ENCODE data around the gene NUP58. TPM values are rescaled to one million over a fixed set of nuclear protein-coding genes. Genes with fewer than 3 reads are reported as not detected.
"Not testable (repeated sequence)": the region's sequence is repeated elsewhere in the genome, so short reads cannot be mapped to it uniquely, and the experiment has no call there.

NUP58 gene
- total and polyA plus RNA-seq, 2 donors from 2014 or later = 13.0 to 39.1 TPM

DNA sequence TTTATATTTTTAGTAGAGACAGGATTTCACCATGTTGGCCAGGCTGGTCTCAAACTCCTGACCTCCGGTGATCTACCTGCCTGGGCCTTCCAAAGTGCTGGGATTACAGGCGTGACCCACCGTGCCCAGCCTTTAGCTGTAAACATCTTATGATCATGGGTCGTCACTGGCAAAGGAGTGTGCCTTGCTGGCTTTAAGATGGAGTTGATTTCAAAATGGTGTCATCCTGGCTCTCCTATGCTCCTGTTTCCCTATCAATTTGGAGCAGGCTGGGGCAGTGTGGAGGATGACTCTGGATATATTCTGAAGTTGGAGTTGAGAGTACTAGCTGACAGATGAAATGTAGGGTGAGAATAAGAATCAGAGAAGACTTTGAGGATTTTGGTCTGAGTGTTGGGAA lies 51.9 kb downstream of the NUP58 start:
- intact Hi-C loops (cut with DNase I) = no loop called here
- Histone ChIP-seq H3K9me3 (ENCODE audit: control insufficient read depth in 2 of 3, insufficient read depth in 1 of 3, low read length in 3 of 3) (no peaks in the 10 kb centered on the region), H3K27ac (ENCODE audit: low read depth in 2 of 2, low read length in 2 of 2) (no peak overlapping the region), H3K4me3 (ENCODE audit: low read length in 3 of 3) (no peak overlapping the region), H3K4me1 (ENCODE audit: control insufficient read depth in 2 of 3, insufficient read depth in 2 of 3, low read depth in 1 of 3, low read length in 3 of 3) (no peaks in the 10 kb centered on the region), H3K9ac (ENCODE audit: low read length in 3 of 3) (no peak overlapping the region), H3K27me3 (ENCODE audit: control insufficient read depth, insufficient read depth, low read length) (no peaks in the 10 kb centered on the region), H3K36me3 (ENCODE audit: control insufficient read depth in 2 of 3, insufficient read depth in 3 of 3, low read length in 3 of 3) (no peaks in the 10 kb centered on the region)
- DNase-seq (no peak), FAIRE-seq (no peak)
- TF ChIP-seq, protein P1, sequence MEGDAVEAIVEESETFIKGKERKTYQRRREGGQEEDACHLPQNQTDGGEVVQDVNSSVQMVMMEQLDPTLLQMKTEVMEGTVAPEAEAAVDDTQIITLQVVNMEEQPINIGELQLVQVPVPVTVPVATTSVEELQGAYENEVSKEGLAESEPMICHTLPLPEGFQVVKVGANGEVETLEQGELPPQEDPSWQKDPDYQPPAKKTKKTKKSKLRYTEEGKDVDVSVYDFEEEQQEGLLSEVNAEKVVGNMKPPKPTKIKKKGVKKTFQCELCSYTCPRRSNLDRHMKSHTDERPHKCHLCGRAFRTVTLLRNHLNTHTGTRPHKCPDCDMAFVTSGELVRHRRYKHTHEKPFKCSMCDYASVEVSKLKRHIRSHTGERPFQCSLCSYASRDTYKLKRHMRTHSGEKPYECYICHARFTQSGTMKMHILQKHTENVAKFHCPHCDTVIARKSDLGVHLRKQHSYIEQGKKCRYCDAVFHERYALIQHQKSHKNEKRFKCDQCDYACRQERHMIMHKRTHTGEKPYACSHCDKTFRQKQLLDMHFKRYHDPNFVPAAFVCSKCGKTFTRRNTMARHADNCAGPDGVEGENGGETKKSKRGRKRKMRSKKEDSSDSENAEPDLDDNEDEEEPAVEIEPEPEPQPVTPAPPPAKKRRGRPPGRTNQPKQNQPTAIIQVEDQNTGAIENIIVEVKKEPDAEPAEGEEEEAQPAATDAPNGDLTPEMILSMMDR (IDR thresholded peaks at IDR 0.05; ENCODE audit: borderline replicate concordance, extremely low read depth, insufficient read depth) = no peak

DNA sequence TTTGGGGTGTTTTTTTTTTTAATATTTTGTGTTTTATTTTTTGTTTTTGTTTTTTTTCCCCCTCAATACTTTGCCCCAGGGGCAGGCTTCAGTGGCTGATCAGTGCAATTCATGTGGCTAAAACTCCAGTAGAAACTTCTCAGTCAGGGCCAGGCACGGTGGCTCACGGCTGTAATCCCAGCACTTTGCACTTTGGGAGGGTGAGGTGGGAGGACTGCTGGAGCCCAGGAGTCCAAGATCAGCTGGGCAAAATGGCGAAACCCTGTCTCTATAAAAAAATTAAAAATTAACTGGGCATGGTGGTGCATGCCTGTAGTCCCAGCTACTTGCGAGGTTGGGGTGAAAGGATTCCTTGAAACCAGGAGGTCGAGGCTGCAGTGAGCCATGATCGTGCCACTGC lies 53.0 kb downstream of the NUP58 start:
- Histone ChIP-seq H3K27me3 (ENCODE audit: control insufficient read depth, insufficient read depth, low read length) (no peaks in the 10 kb centered on the region), H3K27ac (ENCODE audit: low read depth in 2 of 2, low read length in 2 of 2) (no peak overlapping the region), H3K4me1 (ENCODE audit: control insufficient read depth in 2 of 3, insufficient read depth in 2 of 3, low read depth in 1 of 3, low read length in 3 of 3) (no peaks in the 10 kb centered on the region), H3K9ac (ENCODE audit: low read length in 3 of 3) (no peak overlapping the region), H3K9me3 (ENCODE audit: control insufficient read depth in 2 of 3, insufficient read depth in 1 of 3, low read length in 3 of 3) (no peaks in the 10 kb centered on the region), H3K36me3 (ENCODE audit: control insufficient read depth in 2 of 3, insufficient read depth in 3 of 3, low read length in 3 of 3) (no peaks in the 10 kb centered on the region), H3K4me3 (ENCODE audit: low read length in 3 of 3) (no peak overlapping the region)
- TF ChIP-seq, protein P1 (IDR thresholded peaks at IDR 0.05; ENCODE audit: borderline replicate concordance, extremely low read depth, insufficient read depth) = no peak
- DNase-seq = no peak
- FAIRE-seq = no peak
- intact Hi-C loops (cut with DNase I) = no loop called here

DNA sequence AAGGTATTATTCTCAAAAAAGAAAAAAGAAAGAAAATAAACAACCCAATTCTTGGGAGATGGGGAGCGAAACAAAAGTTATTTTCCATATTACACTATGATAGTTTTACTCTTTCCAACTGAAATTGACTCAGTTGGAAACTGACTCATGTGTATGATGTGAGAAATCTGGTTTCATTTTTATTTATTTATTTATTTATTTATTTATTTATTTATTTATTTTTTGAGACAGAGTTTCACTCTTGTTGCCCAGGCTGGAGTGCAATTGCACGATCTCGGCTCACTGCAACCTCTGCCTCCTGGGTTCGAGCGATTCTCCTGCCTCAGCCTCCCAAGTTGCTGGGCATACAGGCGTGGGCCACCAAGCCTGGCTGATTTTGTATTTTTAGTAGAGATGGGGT lies 59.0 kb downstream of the NUP58 start:
- H3K36me3 ChIP-seq (ENCODE audit: control insufficient read depth in 2 of 3, insufficient read depth in 3 of 3, low read length in 3 of 3); intact Hi-C loops (cut with DNase I); H3K9me3 ChIP-seq (ENCODE audit: control insufficient read depth in 2 of 3, insufficient read depth in 1 of 3, low read length in 3 of 3); FAIRE-seq; H3K27ac ChIP-seq (ENCODE audit: low read depth in 2 of 2, low read length in 2 of 2); H3K4me3 ChIP-seq (ENCODE audit: low read length in 3 of 3); H3K4me1 ChIP-seq (ENCODE audit: control insufficient read depth in 2 of 3, insufficient read depth in 2 of 3, low read depth in 1 of 3, low read length in 3 of 3); DNase-seq; H3K9ac ChIP-seq (ENCODE audit: low read length in 3 of 3); H3K27me3 ChIP-seq (ENCODE audit: control insufficient read depth, insufficient read depth, low read length): not testable (repeated sequence)

DNA sequence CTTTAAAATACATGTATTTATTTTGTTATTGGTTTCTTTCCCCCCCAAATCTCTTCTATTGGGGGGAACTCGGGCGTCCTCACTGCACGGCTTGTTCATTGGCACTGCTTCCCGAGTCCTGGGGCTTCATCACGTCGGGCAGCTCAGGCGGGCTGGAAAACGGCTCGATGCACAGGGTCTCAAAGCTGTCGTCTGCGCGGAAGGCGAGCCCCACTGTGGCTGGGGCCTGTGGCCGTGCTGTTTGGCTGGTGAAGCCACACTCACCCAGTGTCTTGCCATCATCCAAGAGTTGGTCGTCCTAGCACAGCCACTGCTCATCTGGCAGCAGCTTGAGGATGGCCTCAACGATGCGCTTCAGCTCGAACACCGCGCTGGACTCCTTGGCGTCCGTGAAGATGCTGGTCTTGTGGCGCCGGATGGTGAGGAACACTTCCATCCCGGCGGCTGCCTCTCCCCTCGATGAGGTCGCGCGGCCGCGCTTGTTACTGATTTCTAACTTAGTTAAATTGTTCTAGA lies 64.4 kb downstream of the NUP58 start:
- no peaks in the 10 kb centered on the region for H3K4me1 ChIP-seq (ENCODE audit: control insufficient read depth in 2 of 3, insufficient read depth in 2 of 3, low read depth in 1 of 3, low read length in 3 of 3)
- H3K27me3 ChIP-seq (ENCODE audit: control insufficient read depth, insufficient read depth, low read length) = no peaks in the 10 kb centered on the region
- TF ChIP-seq, protein P1 (IDR thresholded peaks at IDR 0.05; ENCODE audit: borderline replicate concordance, extremely low read depth, insufficient read depth) = no peak
- H3K9ac ChIP-seq (ENCODE audit: low read length in 3 of 3) = no peak overlapping the region
- DNase-seq = no peak
- no peaks in the 10 kb centered on the region for H3K36me3 ChIP-seq (ENCODE audit: control insufficient read depth in 2 of 3, insufficient read depth in 3 of 3, low read length in 3 of 3)
- intact Hi-C loops (cut with DNase I) = no loop called here
- FAIRE-seq = no peak
- no peaks in the 10 kb centered on the region for H3K9me3 ChIP-seq (ENCODE audit: control insufficient read depth in 2 of 3, insufficient read depth in 1 of 3, low read length in 3 of 3)
- no peak overlapping the region for H3K4me3 ChIP-seq (ENCODE audit: low read length in 3 of 3)
- H3K27ac ChIP-seq (ENCODE audit: low read depth in 2 of 2, low read length in 2 of 2) = no peak overlapping the region
